Activated CD8-positive, alpha-beta T cell treated with anti-CD3 and anti-CD28 coated beads, Interleukin-2, amount 10 ng/mL, durations not matched to agents 7 days and 5 days (primary cell): ENCODE measurements around the gene ARFRP1. TPM values are rescaled to one million over a fixed set of nuclear protein-coding genes. Genes with fewer than 3 reads are reported as not detected.
A peak's percentile ranks its signal among the peaks of the same experiment; 100 is the strongest.

Experiments
- ATAC-seq: fragments of 150-1000 bp; cut with Tn5 transposase; one replicate; pipeline ENCODE4 v1.10.0; 2021; ENCODE audit warnings: moderate library complexity
- CTCF ChIA-PET: fragments of 350-600 bp; sonication (Branson Sonifier 250); formaldehyde crosslinking; loops from one replicate; lab custom pipeline; 2021; ENCODE audit warnings: antibody characterized with exemption; lab: Charles Lee
- POLR2A ChIA-PET: fragments of 350-600 bp; sonication (Branson Sonifier 250); formaldehyde crosslinking; loops from one replicate; lab custom pipeline; 2021; ENCODE audit warnings: antibody characterized with exemption; lab: Charles Lee
- DNase-seq: peaks from one replicate; pipeline ENCODE4 v3.0.0-alpha.2; 2020
- H3K27ac Mint-ChIP-seq: one replicate; pipeline ENCODE4 v1.8.0; 2021; ENCODE audit warnings: mild to moderate bottlenecking, mixed read lengths
- H3K27me3 Mint-ChIP-seq: one replicate; pipeline ENCODE4 v1.8.0; 2021; ENCODE audit warnings: low read depth, mixed read lengths
- H3K36me3 Mint-ChIP-seq: one replicate; pipeline ENCODE4 v1.8.0; 2021; ENCODE audit warnings: low read depth, mixed read lengths
- H3K4me1 Mint-ChIP-seq: one replicate; pipeline ENCODE4 v1.8.0; 2021; ENCODE audit warnings: low read depth, mixed read lengths
- H3K4me3 Mint-ChIP-seq: one replicate; pipeline ENCODE4 v1.8.0; 2021; ENCODE audit warnings: mild to moderate bottlenecking, mixed read lengths
- H3K9me3 Mint-ChIP-seq: one replicate; pipeline ENCODE4 v1.8.0; 2022; ENCODE audit warnings: mixed read lengths; ENCODE audit not compliant: insufficient read depth
- total RNA-seq, 2 experiments: library from RNA; stranded (reverse); gene quantifications; one replicate each; pipeline ENCODE4 v1.2.3, GENCODE V29; 2021

The ARFRP1 gene
- total RNA-seq, 2 experiments from 2014 or later = 55.2 to 57.6 TPM

DNA sequence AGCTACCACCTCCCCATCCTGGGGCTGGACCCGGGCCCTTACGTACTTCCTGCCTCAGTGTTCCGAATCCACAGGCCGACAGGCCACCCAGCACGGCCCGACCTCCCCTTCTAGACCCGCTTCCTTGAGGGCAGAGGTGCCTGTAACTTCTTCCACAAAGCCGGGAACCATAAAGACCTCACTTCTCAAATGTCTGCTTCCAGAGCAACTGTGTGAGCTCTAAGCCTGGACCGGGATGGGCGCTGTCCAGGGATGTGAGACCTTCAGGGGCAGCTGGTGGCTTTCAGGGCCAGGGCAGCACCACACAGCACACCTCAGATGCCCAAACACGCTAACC, 41.1 kb upstream of the ARFRP1 start:
- ChIA-PET POLR2A (interaction anchor here (3.0 kb wide), 1 partner anchor 8 kb away, joined by 14 read pairs; no protein-coding TSS in a partner anchor), CTCF (interaction anchor here (1.5 kb wide), 1 partner anchor 37 kb away, joined by 6 read pairs; no protein-coding TSS in a partner anchor)
- Mint-ChIP-seq H3K9me3 (no peaks in the 10 kb centered on the region), H3K36me3 (no peaks in the 10 kb centered on the region), H3K4me1 (peaks cover 26% of the 10 kb centered on the region), H3K27ac (peak overlapping the region; percentile 60), H3K27me3 (no peaks in the 10 kb centered on the region), H3K4me3 (no peak overlapping the region)
- no peak for DNase-seq
- no peak for ATAC-seq

DNA sequence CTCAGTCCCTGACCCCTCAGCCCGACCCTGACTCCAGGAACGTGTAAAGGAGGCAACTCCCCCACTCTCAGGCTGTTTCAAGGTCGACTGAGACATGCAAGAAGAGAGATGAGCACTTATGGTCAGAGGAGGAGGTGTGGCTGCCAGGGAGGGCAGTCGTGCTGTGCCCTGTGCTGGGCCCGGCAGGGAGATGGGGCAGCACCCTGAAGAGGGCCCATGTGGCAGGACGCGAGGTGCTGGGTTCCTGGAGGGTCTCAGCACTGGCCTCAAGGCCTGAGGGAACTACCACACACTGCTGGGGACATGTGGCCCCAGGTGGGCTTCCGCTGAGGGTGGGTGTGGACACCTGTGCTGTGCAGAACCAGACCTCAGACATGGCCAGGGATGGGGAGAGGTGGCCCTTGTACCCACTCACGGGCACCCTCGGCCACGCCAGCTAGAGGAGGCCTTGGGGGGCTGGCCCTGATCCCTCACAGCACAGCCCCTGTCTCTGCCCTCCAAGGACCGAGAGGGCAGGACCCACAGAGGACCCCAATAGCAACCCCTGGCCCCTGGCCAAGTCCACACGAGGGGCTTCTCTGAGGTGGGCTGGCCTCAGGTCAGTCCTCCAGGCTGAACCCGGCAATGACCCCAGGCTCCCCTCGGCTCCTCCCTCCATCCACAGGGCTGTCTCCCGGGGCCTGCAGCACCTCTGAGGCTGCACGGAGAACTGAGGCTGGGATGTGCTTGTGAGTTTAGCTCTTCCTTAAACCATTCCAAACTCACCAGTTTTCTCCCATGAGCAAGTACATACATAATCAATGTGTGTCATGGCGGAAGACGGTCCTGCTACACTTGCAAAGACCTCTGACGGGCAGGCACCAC, 40.5 kb upstream of the ARFRP1 start:
- POLR2A ChIA-PET = interaction anchor here (3.0 kb wide), 1 partner anchor 7 kb away, joined by 14 read pairs; no protein-coding TSS in a partner anchor
- Mint-ChIP-seq H3K4me3 (no peak overlapping the region), H3K36me3 (peaks cover 4% of the 10 kb centered on the region), H3K27me3 (no peaks in the 10 kb centered on the region), H3K27ac (peak overlapping the region; percentile 60), H3K4me1 (peaks cover 26% of the 10 kb centered on the region), H3K9me3 (no peaks in the 10 kb centered on the region)
- no peak for ATAC-seq
- CTCF ChIA-PET = no interaction called here
- no peak for DNase-seq

DNA sequence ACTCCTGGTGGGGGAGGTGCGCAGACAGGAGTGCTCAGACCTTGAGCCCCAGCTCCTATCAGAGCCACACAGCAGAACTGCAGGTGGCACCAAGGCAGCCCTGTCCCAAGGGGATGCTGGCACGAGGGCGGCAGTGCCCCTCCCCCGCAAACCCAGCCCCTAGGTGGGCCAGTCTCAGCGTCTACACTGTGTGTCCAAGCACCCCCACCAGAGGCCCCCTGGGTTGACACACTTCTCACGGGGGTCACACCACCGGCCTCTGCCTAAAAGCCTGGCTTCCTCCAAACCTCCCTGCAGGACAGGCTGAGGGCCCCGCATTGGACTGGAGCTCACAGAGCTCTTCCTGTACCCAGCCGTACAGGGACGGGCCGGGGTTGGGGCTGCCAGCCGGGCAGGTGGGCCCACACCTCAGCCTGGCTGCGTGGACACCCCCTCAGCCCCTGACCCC, 39.9 kb upstream of the ARFRP1 start:
- CTCF ChIA-PET = no interaction called here
- Mint-ChIP-seq H3K9me3 (no peaks in the 10 kb centered on the region), H3K27ac (no peak overlapping the region)

DNA sequence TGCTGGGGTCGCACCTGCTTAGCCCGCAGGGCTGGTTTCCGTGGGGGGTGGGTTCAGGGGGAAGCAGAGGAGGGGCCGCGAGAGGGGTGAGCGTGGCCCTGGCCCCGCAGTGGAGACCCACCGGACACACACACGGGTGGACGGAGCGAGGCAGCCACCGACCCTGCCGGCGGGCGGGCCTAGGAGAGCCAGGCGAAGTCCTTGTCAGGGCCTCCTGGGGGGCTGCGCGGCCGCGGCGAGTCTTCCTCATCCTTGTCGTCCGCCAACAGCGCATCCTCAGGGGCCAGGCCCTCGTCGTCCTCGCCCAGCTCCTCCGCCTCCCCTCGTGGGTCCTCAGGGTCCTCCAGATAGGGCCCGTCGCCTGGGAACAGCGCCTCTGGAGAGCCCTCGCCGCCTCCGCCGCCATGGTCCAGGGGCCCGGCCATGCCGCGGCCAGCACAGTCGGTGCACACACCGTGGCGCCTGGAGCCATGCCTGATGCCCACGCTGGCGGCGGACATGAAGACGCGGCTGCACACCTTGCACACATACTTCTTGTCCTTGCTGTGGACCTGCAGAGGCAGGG, 39.1 kb upstream of the ARFRP1 start:
- CTCF ChIA-PET = no interaction called here
- ATAC-seq (no peak), DNase-seq (no peak)
- peaks cover 20% of the 10 kb centered on the region for H3K4me1 Mint-ChIP-seq
- no peaks in the 10 kb centered on the region for H3K9me3 Mint-ChIP-seq
- no peak overlapping the region for H3K4me3 Mint-ChIP-seq
- H3K36me3 Mint-ChIP-seq = peaks cover 6% of the 10 kb centered on the region
- H3K27me3 Mint-ChIP-seq = no peaks in the 10 kb centered on the region
- POLR2A ChIA-PET = no interaction called here
- no peak overlapping the region for H3K27ac Mint-ChIP-seq

More for the DNA sequence above, 39.9 kb upstream of the ARFRP1 start:
- Mint-ChIP-seq H3K27me3 (no peaks in the 10 kb centered on the region), H3K36me3 (peaks cover 6% of the 10 kb centered on the region), H3K4me1 (peaks cover 24% of the 10 kb centered on the region), H3K4me3 (no peak overlapping the region)
- no peak for ATAC-seq
- DNase-seq = no peak
- POLR2A ChIA-PET = no interaction called here

DNA sequence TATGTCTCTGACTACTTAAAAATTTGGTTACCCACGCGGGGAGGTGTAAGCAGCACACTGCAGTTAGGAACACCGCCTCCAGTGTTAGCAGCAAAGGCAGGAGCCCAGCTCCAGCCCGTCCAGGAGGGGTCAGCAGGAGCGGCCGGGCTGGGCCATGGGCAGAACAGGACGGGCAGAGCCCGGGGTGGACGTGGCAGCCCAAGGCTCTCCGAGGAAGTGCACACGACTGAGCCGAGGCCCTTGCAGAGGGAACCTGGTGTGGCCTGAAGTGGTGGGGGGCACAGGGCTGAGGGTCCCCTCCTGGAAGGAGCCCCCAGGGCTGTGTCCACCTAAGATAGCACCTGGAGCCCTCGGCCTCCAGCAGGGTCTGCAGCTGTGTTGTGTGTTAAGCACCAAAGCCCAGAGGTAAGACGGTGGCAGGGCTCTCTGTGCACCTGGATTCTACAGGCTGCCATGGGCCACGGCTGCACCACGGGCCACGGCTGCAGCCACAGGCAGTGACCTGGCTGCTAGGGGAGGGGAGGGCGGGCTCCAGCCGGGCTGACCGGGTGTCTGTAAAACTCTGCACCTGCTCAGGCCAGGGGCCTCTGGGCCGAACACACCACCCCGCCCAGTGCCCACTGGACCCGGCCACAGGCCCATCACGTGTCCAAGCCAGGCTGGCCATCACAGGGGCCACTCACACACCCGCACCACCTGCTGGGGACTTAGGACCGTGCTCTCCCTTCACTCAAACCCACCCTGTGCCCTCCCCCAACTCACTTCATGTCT, 38.4 kb upstream of the ARFRP1 start:
- peaks cover 16% of the 10 kb centered on the region for H3K4me1 Mint-ChIP-seq
- no peaks in the 10 kb centered on the region for H3K9me3 Mint-ChIP-seq
- DNase-seq = no peak
- peaks cover 10% of the 10 kb centered on the region for H3K36me3 Mint-ChIP-seq
- H3K27ac Mint-ChIP-seq = no peak overlapping the region
- ChIA-PET POLR2A (no interaction called here), CTCF (no interaction called here)
- H3K4me3 Mint-ChIP-seq = no peak overlapping the region
- no peak for ATAC-seq
- no peaks in the 10 kb centered on the region for H3K27me3 Mint-ChIP-seq

DNA sequence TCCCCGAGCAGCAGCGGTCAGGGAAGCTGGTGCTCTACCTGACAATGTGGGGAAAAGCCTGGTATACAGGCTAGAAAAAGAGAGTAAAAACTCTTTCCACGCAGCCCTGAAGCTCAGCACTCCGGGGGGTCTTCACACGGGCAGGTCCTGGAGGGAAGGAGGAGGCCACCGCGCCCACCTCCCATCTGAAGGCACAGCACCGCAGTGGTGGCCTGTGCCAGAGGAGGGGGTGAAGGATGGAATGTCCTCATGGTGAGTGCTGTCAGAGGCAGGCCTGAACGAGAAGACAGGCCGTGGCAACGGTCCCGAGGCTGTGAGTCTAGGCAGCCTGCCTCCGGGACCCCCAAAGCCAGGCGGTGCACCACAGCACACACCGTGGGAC, 37.6 kb upstream of the ARFRP1 start:
- CTCF ChIA-PET = interaction anchor here (0.9 kb wide), 1 partner anchor 103 kb away, joined by 3 read pairs; no protein-coding TSS in a partner anchor
- no peaks in the 10 kb centered on the region for H3K9me3 Mint-ChIP-seq
- H3K36me3 Mint-ChIP-seq = peaks cover 10% of the 10 kb centered on the region
- peaks cover 9% of the 10 kb centered on the region for H3K4me1 Mint-ChIP-seq
- POLR2A ChIA-PET = no interaction called here
- H3K27me3 Mint-ChIP-seq = no peaks in the 10 kb centered on the region
- ATAC-seq (no peak), DNase-seq (no peak)
- no peak overlapping the region for H3K4me3 Mint-ChIP-seq
- H3K27ac Mint-ChIP-seq = no peak overlapping the region

DNA sequence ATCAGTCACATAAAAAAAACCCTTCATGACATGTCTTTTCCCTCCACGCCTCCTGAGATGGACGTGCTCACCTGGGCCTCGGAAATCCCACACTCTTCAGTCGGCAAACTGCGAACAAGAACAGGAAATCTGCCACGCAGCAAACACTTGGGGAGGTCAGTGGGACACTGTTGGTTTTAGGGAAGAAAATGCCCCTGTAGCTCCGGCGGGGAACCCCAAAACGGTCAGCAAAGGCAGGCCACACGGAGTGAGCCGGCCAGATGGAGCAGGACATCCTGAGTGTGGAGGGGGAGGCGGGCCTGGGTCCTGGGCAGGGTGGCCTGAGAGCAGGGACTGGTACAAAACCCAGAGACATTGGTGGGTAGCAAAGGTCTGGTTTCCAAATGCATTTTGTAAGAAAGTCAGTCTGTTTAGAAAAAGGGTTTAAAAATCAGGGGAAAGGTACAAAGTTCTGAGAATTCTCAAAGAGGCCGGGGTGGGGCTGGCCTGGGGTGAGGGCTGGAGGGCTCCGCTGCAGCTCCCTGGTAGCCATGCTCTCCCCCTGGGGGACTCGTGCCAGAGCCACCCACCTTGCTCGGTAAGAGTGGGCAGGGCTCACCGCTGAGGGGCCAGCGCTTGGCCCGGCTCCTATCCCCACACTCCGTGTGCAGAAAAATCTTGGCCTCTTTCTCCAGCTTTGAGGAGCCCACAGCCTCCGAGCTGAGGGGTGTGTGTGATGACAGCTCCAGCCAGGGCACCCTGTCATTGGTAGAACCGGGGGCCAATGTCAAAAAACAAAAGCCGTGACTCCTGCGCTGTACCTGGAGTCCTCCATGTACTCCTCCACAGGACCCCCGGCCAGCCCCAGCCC, 37.0 kb upstream of the ARFRP1 start:
- Mint-ChIP-seq H3K4me3 (no peak overlapping the region), H3K27me3 (no peaks in the 10 kb centered on the region), H3K4me1 (peaks cover 4% of the 10 kb centered on the region), H3K27ac (no peak overlapping the region), H3K9me3 (no peaks in the 10 kb centered on the region), H3K36me3 (peaks cover 10% of the 10 kb centered on the region)
- CTCF ChIA-PET = interaction anchor here (0.9 kb wide), 1 partner anchor 103 kb away, joined by 3 read pairs; no protein-coding TSS in a partner anchor
- ATAC-seq (no peak), DNase-seq (no peak)
- POLR2A ChIA-PET = no interaction called here

DNA sequence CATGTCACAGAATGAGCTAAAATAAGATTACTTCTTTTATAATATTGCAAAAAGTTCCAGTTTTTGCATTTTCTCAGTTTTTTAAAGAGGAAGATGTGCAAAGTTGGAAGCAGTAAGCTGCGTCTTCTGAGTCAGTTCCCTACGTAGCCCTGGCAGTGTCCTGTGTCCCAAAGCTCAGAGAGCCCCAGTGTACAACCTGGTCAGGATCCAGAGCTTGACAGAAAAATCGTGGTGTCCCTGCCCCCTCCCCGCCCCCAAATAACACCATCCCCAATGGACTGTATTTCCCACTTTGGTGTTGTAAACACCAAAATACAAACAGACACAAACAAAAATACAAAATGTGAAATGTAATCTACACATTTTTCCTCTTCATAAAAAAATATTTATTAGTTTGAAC, 36.4 kb upstream of the ARFRP1 start:
- H3K27me3 Mint-ChIP-seq = no peaks in the 10 kb centered on the region
- no peak for ATAC-seq
- ChIA-PET CTCF (no interaction called here), POLR2A (no interaction called here)
- no peaks in the 10 kb centered on the region for H3K4me1 Mint-ChIP-seq
- no peak overlapping the region for H3K4me3 Mint-ChIP-seq
- H3K27ac Mint-ChIP-seq = no peak overlapping the region
- peaks cover 10% of the 10 kb centered on the region for H3K36me3 Mint-ChIP-seq
- H3K9me3 Mint-ChIP-seq = no peaks in the 10 kb centered on the region
- DNase-seq = no peak

DNA sequence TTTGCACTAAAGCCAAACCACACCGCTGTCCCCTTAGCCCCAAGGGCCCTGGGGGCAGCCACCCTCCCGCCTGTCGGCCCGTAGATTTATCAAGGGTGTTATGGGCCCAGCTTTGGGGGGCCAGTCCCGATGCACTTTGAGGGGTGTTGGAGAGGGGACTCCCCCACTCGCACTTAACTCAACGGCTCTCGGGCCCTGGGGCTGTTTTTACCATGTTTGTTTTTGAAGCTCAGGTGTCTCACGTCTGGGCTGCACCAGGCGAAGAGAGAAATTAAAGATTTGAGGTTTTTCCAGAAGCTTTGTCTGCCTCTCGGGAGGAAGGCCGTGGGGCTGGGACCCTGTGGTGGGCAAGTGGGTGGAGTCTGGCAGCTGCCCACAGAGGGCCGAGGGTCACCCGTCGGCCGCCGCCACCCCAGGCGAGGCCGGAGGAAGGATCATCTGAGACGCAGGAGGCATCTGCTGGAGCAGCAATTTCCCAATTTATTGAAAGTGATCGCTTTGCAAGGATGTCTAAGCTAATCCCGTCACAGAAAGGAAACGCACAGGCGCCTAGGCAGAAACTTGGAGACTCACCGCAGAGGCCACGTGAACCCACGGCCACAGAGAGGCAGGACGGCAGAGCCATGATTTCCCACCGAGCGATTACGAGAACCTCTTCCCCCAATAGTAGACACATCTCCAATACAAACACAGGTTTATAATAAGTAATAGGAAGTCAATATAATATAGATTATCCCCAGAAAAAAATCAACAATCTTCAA, 35.6 kb upstream of the ARFRP1 start:
- ChIA-PET CTCF (no interaction called here), POLR2A (interaction anchor here (0.9 kb wide), 1 partner anchor 33 kb away, joined by 3 read pairs; no protein-coding TSS in a partner anchor)
- DNase-seq (no peak), ATAC-seq (no peak)
- Mint-ChIP-seq H3K27ac (no peak overlapping the region), H3K9me3 (no peaks in the 10 kb centered on the region), H3K4me3 (no peak overlapping the region), H3K27me3 (no peaks in the 10 kb centered on the region), H3K36me3 (peaks cover 10% of the 10 kb centered on the region), H3K4me1 (no peaks in the 10 kb centered on the region)

DNA sequence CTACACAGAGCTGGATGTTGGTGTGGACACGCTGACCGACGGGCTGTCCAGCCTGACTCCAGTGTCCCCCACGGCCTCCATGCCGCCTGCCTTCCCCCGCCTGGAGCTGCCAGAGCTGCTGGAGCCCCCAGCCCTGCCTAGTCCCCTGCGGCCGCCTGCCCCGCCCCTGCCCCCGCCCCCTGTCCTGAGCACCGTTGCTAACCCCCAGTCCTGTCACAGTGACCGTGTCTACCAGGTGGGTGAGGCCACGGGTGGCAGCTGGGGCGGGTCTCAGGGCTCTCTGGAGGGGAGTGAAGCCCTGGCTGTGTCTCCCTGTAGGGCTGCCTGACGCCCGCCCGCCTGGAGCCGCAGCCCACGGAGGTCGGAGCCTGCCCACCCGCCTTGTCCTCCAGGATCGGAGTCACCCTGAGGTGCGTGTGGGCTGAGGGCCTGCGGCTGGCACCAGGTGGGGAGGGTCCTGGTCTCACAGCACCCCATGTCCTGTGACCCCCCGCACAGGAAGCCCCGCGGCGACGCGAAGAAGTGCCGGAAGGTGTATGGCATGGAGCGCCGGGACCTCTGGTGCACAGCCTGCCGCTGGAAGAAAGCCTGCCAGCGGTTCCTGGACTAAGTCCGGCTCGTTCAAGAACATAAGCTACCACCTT, 34.7 kb upstream of the ARFRP1 start:
- no peaks in the 10 kb centered on the region for H3K27me3 Mint-ChIP-seq
- no peak for ATAC-seq
- H3K36me3 Mint-ChIP-seq = peaks cover 10% of the 10 kb centered on the region
- no peak overlapping the region for H3K4me3 Mint-ChIP-seq
- CTCF ChIA-PET = no interaction called here
- H3K4me1 Mint-ChIP-seq = no peaks in the 10 kb centered on the region
- no peak overlapping the region for H3K27ac Mint-ChIP-seq
- H3K9me3 Mint-ChIP-seq = no peaks in the 10 kb centered on the region
- no peak for DNase-seq
- POLR2A ChIA-PET = interaction anchor here (0.9 kb wide), 1 partner anchor 32 kb away, joined by 3 read pairs; no protein-coding TSS in a partner anchor
